HG03565 (cell line): Measurements from ENCODE around the gene SEMA6A.

Experiments
- ATAC-seq: cut with Tn5 transposase; IDR thresholded peaks from one replicate; pipeline ENCODE4 v1.9.1; 2021; ENCODE audit warnings: mild to moderate bottlenecking, moderate library complexity; ENCODE audit not compliant: unreplicated experiment

Gene SEMA6A

DNA sequence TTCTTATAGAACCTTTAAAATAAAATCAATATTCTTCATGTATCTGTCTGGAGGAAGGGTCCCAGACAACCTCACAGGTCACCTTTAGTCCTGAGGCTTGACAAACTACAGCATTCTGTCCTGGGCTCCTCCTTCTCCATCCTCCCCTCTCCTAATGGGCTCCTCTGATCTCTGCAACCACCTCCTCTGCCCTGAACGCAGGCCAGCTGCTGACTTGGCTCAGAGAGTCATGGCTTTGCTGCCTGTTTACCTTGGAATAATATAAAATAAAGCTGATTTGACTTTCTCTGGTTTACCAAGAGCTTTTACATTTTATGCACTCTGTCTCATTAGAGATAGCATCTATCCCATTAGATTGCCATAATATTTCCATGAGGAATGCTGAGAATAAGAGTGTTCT, 159.4 kb downstream of the SEMA6A start:
- ATAC-seq = no peak

GRCh38 chr5:116411101-116411571, 163.5 kb downstream of the SEMA6A start:
- no peak for ATAC-seq

GRCh38 chr5:116410336-116410890, 164.2 kb downstream of the SEMA6A start:
- ATAC-seq = no peak

DNA sequence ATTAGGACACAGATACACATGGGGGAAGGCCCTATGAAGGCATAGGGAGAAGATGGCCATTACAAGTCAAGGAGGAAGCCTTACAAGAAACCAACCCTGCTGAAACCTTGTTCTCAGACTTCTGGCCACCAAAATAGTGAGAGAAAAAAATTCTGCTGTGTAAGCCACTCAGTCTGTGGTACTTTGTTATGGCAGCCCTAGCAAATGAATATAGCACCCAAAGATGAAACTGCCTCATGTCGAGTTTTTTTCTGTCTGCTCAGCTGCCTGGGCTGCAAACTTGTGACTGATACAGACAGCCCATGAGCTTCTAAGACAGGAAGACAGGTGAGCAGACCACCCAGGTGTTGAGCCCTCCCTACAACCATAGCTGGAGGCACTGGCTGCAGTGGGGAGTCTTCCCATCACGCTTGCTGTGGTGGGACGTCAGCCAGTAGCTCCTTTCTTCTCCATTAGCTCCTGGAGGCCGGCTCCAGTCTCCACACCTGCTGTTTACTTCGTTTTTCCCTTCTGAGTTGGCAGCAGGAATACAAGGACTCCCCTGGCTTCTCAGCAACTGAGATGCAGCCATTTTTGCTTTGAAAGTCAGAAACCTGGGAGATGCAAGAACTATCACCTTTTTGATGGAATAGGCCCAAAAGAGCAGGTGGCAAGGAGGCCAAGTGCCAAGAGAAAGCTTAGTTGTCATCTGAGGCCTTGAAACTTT, 164.9 kb downstream of the SEMA6A start:
- no peak for ATAC-seq

DNA sequence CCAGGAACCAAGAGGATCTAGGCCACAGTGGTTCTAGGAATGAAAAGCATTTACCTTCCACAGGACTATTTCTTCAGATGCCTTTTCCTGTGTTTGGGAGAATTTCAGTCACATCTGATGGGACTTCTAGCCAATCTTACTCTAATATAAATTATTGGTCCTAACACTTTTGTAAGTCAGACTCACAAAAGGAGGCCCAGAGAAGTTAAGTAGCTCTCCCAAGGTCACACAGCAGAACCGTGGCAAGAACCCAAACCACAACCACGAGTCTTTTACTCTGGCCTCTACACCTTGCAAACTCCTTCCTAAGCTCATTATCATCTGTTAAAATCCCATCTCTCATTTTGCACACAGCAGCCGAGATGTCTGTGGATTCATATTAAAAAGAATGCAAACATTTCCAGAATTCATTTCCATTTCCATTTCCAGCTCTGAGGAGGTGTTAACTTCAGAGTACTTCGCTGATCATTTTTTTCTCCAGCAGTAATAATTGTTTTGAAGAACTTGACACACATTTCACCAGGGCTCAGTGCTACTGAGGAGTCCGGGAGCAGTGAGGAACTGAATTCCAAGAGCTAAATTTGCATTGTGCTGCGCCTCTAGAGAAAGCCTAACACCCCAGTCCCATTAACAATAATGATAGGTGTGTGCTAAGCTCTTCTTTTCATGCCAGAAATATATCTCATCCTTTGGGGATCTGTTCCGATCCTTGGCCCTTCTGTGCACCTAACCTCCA, 168.1 kb downstream of the SEMA6A start:
- ATAC-seq = no peak

- ATAC-seq = no peak
These were observed 169.8 kb downstream of the SEMA6A start for GRCh38 chr5:116404792-116405191.

- ATAC-seq = no peak
These were observed 170.6 kb downstream of the SEMA6A start for GRCh38 chr5:116404016-116404415.

GRCh38 chr5:116402235-116402634, 172.4 kb downstream of the SEMA6A start:
- ATAC-seq = no peak

- ATAC-seq = no peak
These were observed 173.0 kb downstream of the SEMA6A start for GRCh38 chr5:116401576-116401975.

DNA sequence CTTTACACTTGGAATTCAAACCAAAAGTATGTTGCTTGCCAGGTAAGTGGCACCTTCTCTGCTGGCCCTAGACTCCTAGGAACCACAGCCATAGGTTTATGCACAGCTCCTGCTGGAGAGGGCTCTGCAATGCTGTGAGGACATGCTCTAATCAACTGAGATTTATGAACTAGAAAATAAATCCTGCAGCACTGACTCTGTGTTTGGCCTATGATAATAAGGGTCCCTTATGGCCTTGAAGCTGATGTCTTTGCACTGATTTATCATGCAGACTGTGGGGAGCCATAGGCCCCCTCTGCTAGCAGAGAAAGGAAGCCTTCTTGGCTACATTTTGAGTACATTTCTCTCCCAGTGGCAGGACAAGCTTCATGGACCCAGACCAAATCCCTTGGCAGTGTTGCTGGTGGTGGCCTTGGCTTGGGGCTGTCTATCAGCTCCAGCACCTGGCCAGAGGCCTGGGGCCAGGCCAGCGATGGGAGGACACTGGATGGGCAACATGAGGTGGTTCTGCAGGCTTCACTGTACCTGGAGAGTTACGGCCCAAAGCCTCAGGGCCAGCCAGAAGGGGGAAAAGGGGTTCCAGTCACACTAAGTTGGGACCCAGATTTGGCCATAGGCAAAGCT, 178.0 kb downstream of the SEMA6A start:
- ATAC-seq = no peak

- no peak for ATAC-seq
These were observed 178.9 kb downstream of the SEMA6A start for GRCh38 chr5:116395631-116396203.

DNA sequence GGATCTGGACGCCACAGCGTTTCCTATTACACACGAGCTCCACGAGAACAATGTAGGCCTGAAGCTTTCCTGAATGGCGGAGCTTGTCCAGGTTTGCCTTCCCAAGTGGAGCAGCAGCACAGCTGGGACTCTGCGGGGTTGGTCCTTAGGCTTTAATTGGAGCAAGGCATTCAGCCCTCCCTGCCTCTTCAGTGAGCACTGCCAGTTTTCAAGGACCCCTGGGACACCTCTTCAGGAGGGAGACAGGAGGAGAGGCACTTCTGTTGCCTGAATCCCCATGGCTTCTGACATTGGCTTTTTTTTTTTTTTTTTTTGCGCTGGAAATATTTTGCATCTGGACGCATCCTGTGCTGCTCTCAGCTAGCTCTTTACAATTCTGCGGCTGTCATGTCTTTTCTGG, 179.4 kb downstream of the SEMA6A start:
- ATAC-seq = no peak

DNA sequence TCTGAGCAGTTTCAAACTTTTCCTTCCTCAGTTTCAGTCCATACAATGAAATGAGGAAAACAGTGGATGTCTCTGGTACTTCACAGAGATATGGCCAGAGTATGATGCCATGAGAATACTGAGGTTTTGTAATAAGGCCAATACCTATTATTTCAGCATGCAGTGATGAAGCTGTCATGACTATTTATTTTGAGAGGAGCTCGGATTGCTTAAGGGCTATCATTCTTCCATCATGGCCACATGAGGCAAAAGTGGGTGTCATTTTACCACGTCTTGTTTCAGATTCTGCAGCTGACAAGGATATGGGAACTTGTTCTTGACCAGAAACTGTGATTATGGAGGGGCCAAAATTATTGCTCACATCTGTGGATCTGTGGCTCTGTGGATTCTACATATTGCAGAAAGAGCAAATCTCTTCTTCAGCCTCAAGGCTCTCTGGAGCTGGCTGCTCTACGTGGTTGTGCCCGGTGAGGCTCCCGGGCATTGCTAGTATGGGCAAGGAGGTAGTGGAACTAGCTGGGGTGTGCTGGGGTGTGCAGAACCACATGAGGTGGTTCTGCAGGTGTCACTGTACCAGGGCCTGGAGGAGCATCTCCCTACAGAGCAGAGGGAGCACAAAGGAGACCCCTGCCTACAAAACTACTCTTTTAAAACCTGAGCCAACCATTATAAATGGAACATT, 180.3 kb downstream of the SEMA6A start:
- no peak for ATAC-seq
